GM18907 (cell line): ENCODE results near the gene DGKZ.
A peak's percentile ranks its signal among the peaks of the same experiment; 100 is the strongest.

ENCODE experiments used
- ATAC-seq: cut with Tn5 transposase; IDR thresholded peaks from one replicate; pipeline ENCODE4 v1.9.1; 2021; ENCODE audit warnings: mild to moderate bottlenecking, moderate library complexity; ENCODE audit not compliant: unreplicated experiment

DGKZ gene

GRCh38 chr11:46345881-46346484 lies 1.3 kb upstream of the DGKZ start:
- ATAC-seq = no peak

GRCh38 chr11:46347637-46348311 lies 511 bp downstream of the DGKZ start:
- ATAC-seq = peak; percentile 9

GRCh38 chr11:46348566-46349401 lies 1.5 kb downstream of the DGKZ start:
- peak; percentile 32 for ATAC-seq

GRCh38 chr11:46350695-46351094 lies 3.4 kb downstream of the DGKZ start:
- ATAC-seq = no peak

GRCh38 chr11:46351148-46351547 lies 3.9 kb downstream of the DGKZ start:
- no peak for ATAC-seq

GRCh38 chr11:46351606-46352005 lies 4.3 kb downstream of the DGKZ start:
- no peak for ATAC-seq

GRCh38 chr11:46352063-46352841 lies 5.0 kb downstream of the DGKZ start:
- ATAC-seq = no peak

- no peak for ATAC-seq
Measured at GRCh38 chr11:46353698-46354097, 6.4 kb downstream of the DGKZ start.

GRCh38 chr11:46356924-46357482 lies 9.7 kb downstream of the DGKZ start:
- no peak for ATAC-seq

GRCh38 chr11:46357483-46357936 lies 10.2 kb downstream of the DGKZ start:
- ATAC-seq = no peak

- ATAC-seq = no peak
Measured at GRCh38 chr11:46359953-46360352, 12.7 kb downstream of the DGKZ start.

GRCh38 chr11:46360878-46361277 lies 13.6 kb downstream of the DGKZ start:
- ATAC-seq = no peak

GRCh38 chr11:46361283-46362155 lies 14.3 kb downstream of the DGKZ start:
- peak; percentile 86 for ATAC-seq

- ATAC-seq = no peak
Measured at GRCh38 chr11:46362156-46363030, 15.1 kb downstream of the DGKZ start.

- ATAC-seq = no peak
Measured at GRCh38 chr11:46363031-46363407, 15.8 kb downstream of the DGKZ start.

- no peak for ATAC-seq
Measured at GRCh38 chr11:46363455-46364005, 16.3 kb downstream of the DGKZ start.

GRCh38 chr11:46364056-46364455 lies 16.8 kb downstream of the DGKZ start:
- ATAC-seq = no peak

- ATAC-seq = no peak
Measured at GRCh38 chr11:46364791-46365190, 17.5 kb downstream of the DGKZ start.

- no peak for ATAC-seq
Measured at GRCh38 chr11:46366260-46366659, 19.0 kb downstream of the DGKZ start.
